GM19467 (cell line): ENCODE measurements around the gene CNTD1.
A peak's percentile ranks its signal among the peaks of the same experiment; 100 is the strongest.

Source experiments
- ATAC-seq: cut with Tn5 transposase; IDR thresholded peaks from one replicate; pipeline ENCODE4 v1.9.1; 2021; ENCODE audit warnings: mild to moderate bottlenecking, moderate library complexity; ENCODE audit not compliant: unreplicated experiment

CNTD1 gene

DNA sequence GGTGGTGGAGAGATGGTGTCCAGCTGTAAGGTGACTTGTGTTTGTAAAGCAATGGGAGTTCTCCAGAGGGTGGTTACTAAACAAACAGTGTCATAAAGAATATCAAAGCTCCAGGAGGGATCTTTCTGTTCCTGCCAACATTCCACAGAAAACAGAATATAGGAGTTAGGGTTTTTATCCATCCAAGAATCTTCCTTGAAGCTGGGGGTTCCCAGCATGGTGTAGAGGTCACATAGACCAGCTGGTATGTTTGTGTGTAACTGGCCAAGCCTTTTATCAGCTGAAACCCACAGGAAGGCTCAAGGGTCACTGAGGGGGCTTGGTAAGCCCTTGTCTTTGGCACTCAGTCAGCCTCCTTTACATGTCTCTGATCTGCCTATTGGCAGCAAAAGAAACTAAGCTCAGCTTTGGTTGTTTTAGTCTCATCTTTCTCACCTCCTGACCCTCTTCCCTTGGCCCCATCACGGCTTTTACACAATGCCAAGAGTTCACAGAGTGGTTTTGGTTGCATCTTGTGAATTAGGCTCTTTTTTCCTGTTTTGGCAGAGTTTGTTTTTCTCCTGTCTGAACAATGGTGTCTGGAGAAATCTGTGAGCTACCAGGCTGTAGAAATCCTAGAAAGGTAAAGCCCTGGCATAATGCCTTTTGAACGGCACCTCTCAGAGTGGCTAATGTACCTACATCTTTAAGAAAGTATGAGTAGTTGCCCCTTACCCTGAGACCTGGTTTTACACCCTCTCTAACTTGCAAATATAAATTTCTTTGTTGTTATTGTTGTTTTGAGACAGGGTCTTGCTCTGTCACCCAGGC is 4.6 kb downstream of the CNTD1 start:
- ATAC-seq = no peak

DNA sequence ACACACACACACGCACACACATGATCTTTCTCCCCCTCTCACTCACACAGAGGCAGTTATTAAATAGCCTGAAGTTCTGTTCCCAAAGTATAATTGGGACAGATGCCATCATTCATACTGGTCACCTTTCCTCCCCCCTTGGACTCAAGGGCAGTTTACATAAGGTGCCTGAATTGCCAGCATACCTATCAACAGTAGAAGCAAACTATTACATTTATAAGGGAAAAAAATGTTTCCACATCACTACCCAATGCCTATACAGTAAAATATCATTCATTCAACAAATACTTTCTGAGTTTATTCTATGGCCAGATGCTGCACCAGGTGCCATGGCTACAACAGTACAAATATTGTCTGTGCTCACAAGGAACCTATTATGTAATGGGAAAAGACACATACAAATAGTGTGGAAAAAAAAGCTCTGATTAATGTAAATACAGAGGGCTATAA is 6.3 kb downstream of the CNTD1 start:
- no peak for ATAC-seq

DNA sequence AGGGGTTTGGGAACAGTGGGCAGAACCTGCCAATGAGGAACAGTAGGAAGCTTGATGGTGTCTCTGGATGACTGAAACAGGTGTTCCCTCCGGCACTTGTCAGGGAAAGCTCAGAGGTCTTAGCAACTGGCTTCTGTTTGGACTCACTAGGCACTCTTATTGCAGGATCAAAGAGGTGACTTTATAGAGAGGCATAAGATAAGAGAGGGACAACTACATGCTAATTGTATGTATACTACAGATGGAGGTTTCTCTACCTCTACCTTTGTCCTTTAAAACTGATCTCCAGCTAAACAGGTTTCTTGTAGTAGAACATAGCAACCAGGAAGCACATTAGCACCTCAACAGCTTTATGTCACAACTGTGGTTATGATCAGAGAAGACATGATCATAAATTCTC is 7.6 kb downstream of the CNTD1 start:
- ATAC-seq = no peak

DNA sequence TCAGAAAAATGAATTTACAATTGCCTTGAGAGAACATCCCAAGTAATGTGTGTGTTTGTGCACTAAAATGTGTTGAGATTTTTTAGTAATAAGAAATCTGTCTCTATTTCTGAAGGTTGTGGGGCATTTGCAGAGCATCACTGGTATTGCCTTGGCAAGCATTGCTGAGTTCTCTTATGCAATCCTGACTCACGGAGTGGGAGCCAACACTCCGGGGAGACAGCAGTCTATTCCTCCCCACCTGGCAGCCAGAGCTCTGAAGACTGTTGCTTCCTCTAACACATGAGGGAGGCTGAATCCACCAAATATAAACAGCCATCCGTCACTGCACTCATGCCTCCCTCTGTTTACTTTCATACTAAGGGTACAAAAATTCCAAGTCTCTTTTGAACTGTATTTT is 10.6 kb downstream of the CNTD1 start:
- no peak for ATAC-seq

DNA sequence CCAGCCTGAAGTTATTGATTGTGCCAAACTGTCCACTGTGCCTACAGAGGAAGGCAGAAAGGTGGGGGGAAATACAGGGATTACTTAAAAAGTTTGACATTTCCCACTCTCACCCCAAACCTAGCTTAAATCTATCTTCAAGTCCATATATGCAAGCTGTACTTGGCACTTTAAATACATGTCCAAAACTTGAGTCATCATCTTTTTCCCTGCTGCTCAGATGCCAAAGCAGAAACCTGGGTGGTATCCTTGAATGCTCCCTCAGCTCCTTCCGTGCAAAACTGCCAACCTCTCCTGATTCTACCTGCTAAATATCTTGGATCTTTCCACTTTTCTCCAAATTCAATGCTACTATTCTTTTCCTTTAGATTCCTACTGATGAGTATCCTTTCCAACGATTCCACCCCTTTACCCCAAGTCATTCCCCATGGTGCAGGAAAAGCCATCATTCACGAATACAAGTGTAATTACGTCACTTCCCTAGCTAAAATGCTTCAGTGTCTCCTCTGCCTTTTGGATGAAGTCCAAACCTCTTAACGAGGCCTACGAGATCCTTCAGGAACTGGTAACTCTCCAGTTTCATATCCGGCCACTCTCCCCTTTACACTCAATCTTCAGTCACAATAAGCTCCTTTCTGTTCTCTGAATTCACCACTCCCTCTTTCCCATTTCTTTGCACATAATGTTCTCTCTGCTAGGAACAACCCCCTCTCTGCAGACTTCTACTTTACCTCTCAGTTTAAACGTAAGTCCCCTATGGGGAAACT is 16.2 kb downstream of the CNTD1 start:
- no peak for ATAC-seq

DNA sequence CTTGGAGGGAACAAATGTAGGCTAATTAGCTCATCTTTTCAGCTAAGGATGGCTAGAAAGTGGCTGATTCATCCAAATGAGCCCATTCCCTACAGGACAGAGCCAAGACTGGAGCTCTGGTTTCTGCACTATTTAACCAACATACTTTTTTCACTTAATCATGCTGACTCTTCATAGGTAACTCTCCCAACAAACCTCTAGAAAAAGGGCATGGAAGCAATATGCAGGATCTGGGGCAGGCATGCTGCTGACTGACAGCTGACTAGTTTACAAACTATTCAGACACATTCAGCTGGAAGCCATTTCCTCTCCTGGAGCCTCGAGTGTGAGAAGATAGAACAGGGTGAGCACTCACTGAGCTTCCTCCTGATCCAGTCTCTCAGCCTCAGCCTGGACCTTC is 19.2 kb downstream of the CNTD1 start:
- ATAC-seq = no peak

DNA sequence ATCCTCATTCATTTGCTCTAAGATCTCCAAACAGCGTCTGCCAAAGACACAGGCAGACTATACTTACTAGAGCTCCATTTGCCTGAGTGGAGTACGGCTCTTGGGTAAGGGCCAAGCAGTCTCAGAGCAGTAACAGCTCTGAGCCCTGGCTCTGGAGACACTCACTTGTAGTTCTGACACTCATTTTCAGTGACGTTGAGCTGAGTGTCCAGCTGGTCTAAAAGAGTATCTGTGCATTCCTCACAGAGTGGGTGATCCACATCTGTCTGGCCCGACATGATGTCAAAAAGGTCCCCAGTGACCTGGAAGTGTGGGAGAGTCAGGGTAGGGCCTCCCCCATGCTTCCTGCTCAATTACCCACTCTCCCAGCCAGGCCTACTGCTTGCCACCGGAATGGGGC is 19.7 kb downstream of the CNTD1 start:
- ATAC-seq = no peak

DNA sequence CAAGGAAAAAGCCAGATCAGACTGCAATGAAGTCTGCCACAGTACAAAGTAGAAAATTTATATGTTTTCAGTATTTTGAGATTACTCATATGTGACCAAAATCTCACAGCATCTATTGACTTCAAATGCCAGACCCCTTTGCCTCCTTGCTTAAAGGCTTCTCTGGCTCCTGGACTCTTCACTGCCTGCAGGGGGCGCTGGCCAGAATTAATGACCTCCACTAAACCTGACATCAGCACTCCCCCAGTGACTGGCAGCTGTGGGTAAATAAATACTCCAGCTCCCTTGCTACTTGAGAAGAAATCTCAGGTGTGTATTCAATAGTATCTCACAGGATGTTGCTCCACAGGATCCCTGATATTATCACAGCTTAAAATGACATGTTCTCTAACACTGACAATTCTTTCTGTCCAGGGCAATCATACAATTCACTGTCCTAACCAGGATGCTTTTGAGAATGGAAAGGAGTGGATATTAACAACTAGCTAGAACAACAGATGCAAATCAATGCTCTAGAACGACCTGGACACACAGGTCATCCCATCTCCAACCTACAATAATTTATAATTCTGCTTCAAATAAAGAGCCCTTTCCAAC is 21.4 kb downstream of the CNTD1 start:
- ATAC-seq = no peak

DNA sequence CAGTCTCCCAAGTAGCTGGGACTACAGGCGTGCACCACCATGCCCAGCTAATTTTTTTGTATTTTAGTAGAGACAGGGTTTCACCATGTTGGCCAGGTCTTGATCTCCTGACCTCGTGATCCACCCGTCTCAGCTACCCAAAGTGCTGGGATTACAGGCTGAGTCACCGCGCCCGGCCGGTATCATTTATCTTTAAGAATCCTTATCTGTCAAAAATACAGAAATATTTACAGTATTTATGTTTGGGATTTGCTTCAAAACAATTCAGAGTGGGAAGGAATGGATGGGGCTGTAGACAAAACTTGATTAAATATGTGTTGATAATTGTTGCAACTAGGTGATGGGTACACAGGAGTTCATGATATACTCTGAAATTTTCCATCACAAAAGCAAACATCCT is 22.5 kb downstream of the CNTD1 start:
- ATAC-seq = no peak

DNA sequence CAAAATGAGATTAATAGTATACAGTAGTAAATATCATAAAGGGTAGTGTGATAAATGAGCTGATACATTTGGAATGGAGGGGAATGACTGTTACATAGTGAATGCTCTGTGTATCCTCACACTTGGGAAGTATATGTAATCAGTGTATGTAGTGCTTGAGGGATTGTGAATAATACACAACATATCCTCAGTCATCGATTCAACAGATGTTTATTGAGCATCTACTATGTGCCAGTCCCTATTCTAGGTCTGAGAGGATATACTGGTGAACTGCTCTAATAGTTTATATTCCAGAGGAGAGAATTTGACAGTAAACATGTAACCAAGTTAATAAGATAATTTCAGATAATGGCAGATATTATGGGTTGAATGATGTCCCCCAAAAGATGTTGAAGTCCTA is 28.8 kb downstream of the CNTD1 start:
- no peak for ATAC-seq

DNA sequence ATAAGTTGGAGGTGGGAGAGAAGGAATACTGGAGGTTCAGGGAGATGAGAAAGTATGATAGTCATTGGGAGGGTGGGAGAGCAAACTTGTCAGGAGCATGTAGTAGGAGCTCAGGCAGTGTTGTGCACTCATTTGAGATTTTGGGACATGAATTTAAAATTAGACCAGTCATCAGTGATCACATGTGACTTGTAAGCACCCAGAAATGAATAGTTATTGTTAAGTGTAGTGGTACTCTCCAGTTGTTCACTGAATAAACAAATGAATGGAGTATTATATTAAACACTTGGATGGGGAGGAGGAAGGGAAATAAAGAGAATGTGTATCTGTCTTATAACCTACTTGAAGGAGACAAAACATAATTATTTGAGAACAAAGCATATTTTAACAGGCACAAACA is 32.3 kb downstream of the CNTD1 start:
- no peak for ATAC-seq

DNA sequence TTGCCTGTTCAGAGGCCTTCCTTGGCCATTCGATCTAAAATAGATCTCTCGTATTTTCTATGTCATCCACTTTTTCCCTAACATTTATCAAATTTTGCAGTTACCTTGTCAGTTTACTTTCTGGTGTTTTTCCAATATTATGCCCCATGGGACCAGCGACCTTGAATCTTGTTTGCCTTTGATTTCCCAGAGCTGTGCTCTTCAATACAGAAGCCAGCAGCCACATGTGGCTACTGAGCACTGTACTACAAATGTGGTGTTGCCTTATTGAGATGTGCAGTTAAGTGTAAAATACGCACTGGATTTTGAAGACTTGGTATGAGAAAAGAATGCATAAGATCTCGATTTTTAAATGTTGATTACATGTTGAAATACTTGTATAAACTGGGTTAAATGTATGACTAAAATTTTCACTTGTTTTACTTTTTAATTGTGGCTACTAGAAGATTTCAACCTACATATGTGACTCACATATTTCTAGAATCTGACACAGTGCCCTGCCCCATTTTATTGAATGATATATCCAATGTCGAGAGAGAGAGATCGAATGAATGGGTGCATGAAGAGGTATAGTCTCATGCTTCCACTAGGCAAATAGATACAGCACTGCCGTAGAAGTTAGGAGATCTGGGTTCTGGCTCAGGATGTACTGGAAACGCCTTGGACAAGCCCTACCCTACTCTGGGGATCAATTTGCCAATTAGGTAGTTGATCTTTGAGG is 33.7 kb downstream of the CNTD1 start:
- no peak for ATAC-seq

DNA sequence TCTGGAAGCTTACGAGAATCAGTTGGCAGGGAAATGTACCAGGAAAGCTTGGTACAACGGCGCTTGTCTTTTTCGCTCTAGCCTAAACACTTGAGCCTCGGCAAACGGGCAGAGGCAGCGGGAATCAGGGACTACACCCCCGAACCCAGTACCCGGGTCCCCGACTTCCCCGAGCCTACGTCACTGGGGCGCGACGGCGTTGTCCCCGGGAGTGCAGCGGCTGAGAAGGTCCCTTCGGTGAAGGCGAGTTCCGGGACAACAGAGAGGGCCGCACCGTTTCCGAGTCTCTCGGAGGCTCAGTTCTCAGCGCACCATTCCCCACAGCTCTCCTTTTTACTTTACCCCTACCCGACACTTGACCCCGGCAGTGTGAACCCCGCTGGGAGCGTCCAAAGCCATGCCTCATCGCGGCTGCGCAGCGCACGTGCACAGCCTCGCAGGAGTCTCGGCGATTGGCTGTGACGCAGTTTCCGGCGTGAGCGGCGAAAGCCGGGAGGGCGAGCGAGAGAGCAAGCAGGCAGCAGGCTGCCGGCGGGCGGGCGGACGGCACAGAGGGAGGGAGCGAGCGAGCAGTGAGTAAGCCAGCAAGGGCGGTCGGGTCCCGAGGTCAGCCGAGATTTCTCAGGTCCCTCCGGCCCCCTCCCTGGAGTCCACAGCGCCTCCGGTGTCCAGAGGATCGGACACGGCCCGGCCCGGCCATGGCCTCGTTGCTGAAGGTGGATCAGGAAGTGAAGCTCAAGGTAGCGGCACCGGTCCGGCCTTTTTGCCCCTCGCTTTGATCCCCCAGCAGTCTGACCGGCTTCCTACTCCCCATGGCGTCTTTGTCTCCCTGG is 34.5 kb downstream of the CNTD1 start, which contains the start of gene PSME3:
Gene PSME3 (plus strand): TSS at position 464 of the 833 bp plus-strand sequence. CDS start 235 bp downstream, at position 699.
- peak; percentile 86 for ATAC-seq

DNA sequence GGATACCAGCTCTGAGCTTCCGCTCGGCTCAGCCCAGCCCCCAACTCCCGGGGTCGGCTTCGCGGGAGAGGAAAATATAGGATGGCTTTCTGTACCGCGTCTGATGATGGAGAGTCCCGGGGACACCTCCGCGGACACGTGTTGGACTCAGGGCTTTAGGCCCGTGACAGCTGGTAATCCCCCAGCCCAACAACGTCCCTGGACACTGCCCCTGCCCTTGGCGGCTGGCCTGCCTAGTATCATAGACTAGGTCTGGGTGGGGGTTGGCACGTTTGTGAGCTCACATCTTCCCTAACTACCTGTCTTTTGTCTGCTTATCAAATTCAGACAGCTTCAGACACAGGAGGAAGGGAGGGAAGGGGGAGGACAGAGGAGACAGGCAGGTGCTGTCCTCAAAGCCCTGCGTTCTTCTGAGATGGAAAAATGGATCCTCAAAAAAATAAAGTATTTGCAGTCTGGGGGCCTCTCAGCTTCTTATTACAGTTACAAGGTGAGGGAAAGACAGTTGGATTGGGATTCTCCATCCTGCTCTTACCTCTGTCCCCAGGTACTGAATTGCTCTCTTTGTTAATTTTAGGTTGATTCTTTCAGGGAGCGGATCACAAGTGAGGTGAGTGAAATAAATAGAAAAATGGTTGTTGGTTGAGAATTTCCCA is 35.2 kb downstream of the CNTD1 start:
- ATAC-seq = no peak

DNA sequence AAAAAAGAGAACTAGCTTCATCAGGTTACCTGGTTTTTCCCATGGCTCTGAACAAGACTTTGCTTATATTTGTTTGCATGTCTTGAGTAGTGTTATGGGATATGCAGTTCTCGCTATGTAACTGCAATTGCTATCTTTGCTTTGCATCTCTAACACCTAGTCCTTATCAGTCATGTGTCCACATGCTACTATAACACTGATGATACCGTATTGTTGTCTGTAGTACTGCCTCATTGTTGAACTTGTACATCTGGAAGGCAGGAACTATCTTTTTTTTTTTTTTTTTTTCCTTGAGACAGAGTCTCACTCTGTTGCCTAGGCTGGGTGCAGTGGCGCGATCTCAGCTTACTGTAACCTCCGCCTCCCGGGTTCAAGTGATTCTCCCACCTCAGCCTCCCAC is 37.1 kb downstream of the CNTD1 start:
- no peak for ATAC-seq

DNA sequence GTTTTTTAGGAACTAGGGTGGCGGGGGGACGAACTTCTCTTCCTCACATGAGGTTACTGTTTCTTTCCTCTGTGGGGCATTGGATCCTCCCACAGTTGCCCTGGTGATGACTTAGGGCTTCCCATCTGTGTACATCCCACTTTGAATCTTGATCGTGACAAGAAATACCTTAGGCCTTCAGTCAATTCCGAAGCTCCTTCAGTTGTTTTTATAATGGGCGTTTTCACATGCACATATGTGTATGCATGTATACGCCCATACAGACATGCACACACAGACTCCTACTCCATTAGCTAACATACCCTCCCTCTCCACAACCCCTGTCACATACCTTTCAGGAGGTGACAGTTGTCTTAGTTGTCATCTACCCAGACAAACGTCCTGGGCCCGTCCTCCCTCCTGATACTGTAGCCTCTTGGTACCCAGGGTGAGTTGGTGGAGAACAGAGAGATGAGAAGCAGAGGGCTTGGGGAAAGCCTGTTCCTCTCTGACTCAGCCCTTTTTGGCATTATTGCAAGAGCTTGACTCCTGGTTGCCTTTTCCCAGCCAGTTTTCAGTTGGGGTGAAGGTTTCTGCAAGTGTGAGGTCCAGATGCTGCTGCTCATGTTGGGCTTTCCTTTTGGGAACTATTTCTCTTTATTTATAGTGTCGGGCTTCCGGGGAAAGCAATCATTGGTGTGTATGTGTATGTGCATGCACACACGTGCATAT is 43.5 kb downstream of the CNTD1 start:
- no peak for ATAC-seq

DNA sequence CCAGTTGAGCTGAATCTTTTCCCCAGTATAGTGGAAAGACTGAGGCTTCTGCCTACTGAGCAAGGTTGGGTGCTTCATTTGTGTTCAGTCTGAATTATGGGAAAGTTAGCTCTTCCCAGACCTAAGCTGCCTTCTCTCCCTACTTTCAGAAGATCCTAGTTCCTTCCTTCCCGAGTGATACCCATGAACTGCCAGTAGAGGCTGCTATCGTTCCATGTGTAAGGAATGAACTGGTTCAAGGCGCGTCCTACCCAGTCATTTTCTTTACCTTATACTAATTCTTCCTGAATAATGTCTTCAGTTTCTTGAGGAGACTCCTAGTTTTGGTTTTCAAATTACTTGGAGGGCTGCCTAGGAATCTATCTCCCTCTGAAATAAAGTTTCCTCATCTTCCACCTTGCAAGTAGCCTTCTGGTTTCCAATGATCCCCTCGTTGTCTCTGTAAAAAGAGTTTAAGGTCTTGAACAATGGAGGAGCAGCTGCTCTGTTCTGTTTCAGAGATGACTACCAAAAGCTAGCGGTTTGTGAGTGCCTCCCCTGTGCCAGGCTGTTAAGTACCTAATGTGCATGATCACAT is 44.8 kb downstream of the CNTD1 start:
- ATAC-seq = no peak

DNA sequence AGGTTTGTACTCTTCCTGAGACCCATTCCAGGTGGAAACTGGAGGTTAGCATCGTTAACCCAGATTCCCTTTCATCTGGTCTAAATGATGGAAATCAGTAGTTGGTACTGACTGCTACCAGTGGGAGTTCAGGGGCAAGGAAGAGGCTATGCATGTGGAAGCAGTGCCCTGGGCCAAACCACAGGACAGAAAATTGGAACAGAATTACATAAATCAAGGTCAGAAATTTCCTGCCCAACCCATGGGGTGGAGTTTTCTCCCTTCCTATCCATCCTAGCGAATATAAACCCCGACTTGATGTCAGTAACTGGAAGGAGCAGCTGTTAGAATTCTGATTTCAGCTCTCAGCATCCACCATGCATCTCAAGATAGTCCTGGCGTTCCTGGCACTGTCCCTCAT is 45.6 kb downstream of the CNTD1 start, which contains the start of gene AOC2:
Gene AOC2 (plus strand): TSS at position 310 of the 400 bp plus-strand sequence. CDS start 47 bp downstream, at position 357.
- no peak for ATAC-seq
